Globus pallidus (tissue), 1 donor: ENCODE data around the gene TBP.
"Not testable (repeated sequence)": the region's sequence is repeated elsewhere in the genome, so short reads cannot be mapped to it uniquely, and the experiment has no call there.

ENCODE experiments used
- DNase-seq: peaks from one replicate; pipeline ENCODE4 v3.0.0-alpha.2; 2015; ENCODE audit warnings: low spot score

The TBP gene

GRCh38 chr6:170554013-170554795 lies at the start of gene TBP:
Gene TBP, plus strand, starts transcription at chr6:170554369. Its CDS starts 2,661 bp downstream, at chr6:170557030.
- DNase-seq, result peak; percentile 99

GRCh38 chr6:170504479-170504878 lies 49.7 kb upstream of the TBP start:
- no peak for DNase-seq

GRCh38 chr6:170505306-170505705 lies 48.9 kb upstream of the TBP start:
- no peak for DNase-seq

GRCh38 chr6:170506446-170506845 lies 47.7 kb upstream of the TBP start:
- no peak for DNase-seq

- DNase-seq, result not testable (repeated sequence)
Measured at GRCh38 chr6:170507728-170508127, 46.4 kb upstream of the TBP start.

- DNase-seq, result not testable (repeated sequence)
Measured at GRCh38 chr6:170508275-170508674, 45.9 kb upstream of the TBP start.

GRCh38 chr6:170508892-170509722 lies 45.1 kb upstream of the TBP start:
- not testable (repeated sequence) for DNase-seq

- DNase-seq, result no peak
Measured at GRCh38 chr6:170509723-170510018, 44.5 kb upstream of the TBP start.

- DNase-seq, result no peak
Measured at GRCh38 chr6:170510631-170511030, 43.5 kb upstream of the TBP start.

- no peak for DNase-seq
Measured at GRCh38 chr6:170512249-170512648, 41.9 kb upstream of the TBP start.

- no peak for DNase-seq
Measured at GRCh38 chr6:170514908-170515307, 39.3 kb upstream of the TBP start.

GRCh38 chr6:170516783-170517616 lies 37.2 kb upstream of the TBP start:
- peak; percentile 27 for DNase-seq

GRCh38 chr6:170522565-170523183 lies 31.5 kb upstream of the TBP start:
- no peak for DNase-seq

- DNase-seq, result no peak
Measured at GRCh38 chr6:170523256-170524171, 30.7 kb upstream of the TBP start.

GRCh38 chr6:170524172-170524502 lies 30.0 kb upstream of the TBP start:
- DNase-seq, result no peak

GRCh38 chr6:170525795-170526194 lies 28.4 kb upstream of the TBP start:
- no peak for DNase-seq

- DNase-seq, result not testable (repeated sequence)
Measured at GRCh38 chr6:170527995-170528394, 26.2 kb upstream of the TBP start.

GRCh38 chr6:170529839-170530469 lies 24.2 kb upstream of the TBP start:
- peak; percentile 82 for DNase-seq

- DNase-seq, result no peak
Measured at GRCh38 chr6:170532867-170533488, 21.2 kb upstream of the TBP start.

GRCh38 chr6:170533792-170534191 lies 20.4 kb upstream of the TBP start:
- DNase-seq, result no peak
